CD14-positive monocyte (primary cell): ENCODE measurements around the gene SNX9. TPM values are rescaled to one million over a fixed set of nuclear protein-coding genes. Genes with fewer than 3 reads are reported as not detected.

Experiments used
- DNase-seq, 3 donors: peaks; one replicate each; pipeline ENCODE4 v3.0.0-alpha.2; 2011 to 2022
- H2AFZ ChIP-seq: 2 replicates; pipeline ENCODE4 v1.6.0; 2012; ENCODE audit warnings: mild to moderate bottlenecking, low read depth, low read length, inconsistent platforms; ENCODE audit not compliant: insufficient read depth, poor library complexity, severe bottlenecking
- H3K27ac ChIP-seq, 2 donors: 1 replicate in 1 of 2; 2 replicates in 1 of 2; pipeline ENCODE4 v1.5.1; 2012 to 2013; ENCODE audit warnings: low read length in 2 of 2, control low read depth in 1 of 2, inconsistent platforms in 1 of 2, low read depth in 1 of 2, mild to moderate bottlenecking in 1 of 2
- H3K27me3 ChIP-seq, 2 donors: one replicate each; pipeline versions ENCODE4 v1.6.0 to v1.6.1; 2011 to 2013; ENCODE audit warnings: low read length in 2 of 2; ENCODE audit not compliant: control insufficient read depth in 2 of 2, insufficient read depth in 2 of 2
- H3K36me3 ChIP-seq, 2 donors: replicated peaks in 1 of 2; 1 replicate in 1 of 2; 2 replicates in 1 of 2; pipeline versions ENCODE4 v1.5.1 to v1.6.1; 2012 to 2013; ENCODE audit warnings: low read length in 2 of 2, control low read depth in 1 of 2, inconsistent platforms in 1 of 2, mild to moderate bottlenecking in 1 of 2; ENCODE audit not compliant: insufficient read depth in 2 of 2, control insufficient read depth in 1 of 2
- H3K4me1 ChIP-seq, 2 donors: 1 replicate in 1 of 2; 2 replicates in 1 of 2; pipeline versions ENCODE4 v1.5.1 to v1.6.1; 2012 to 2013; ENCODE audit warnings: low read length in 2 of 2, control low read depth in 1 of 2, inconsistent platforms in 1 of 2, mild to moderate bottlenecking in 1 of 2, moderate library complexity in 1 of 2; ENCODE audit not compliant: insufficient read depth in 2 of 2, control insufficient read depth in 1 of 2
- H3K4me2 ChIP-seq: replicated peaks from 2 replicates; pipeline ENCODE3; 2012; ENCODE audit warnings: low read length, moderate library complexity, mild to moderate bottlenecking; ENCODE audit not compliant: poor library complexity, severe bottlenecking; ENCODE audit errors: extremely low read depth
- H3K4me3 ChIP-seq, 3 experiments: fragments of 200-600 bp in 1 of 3; sonication (generic) in 1 of 3; replicated peaks in 1 of 3; 1 replicate in 2 of 3; 2 replicates in 1 of 3; pipeline ENCODE4 v1.5.1; 2011 to 2013; ENCODE audit warnings: low read length in 3 of 3, mild to moderate bottlenecking in 3 of 3, control low read depth in 2 of 3, low read depth in 2 of 3, inconsistent platforms in 1 of 3, moderate library complexity in 1 of 3
- H3K79me2 ChIP-seq: 2 replicates; pipeline ENCODE4 v1.6.0; 2012; ENCODE audit warnings: mild to moderate bottlenecking, control low read depth, inconsistent platforms, low read length, moderate library complexity; ENCODE audit not compliant: insufficient read depth
- H3K9ac ChIP-seq: 2 replicates; pipeline ENCODE4 v1.6.0; 2017; ENCODE audit warnings: low read length, mild to moderate bottlenecking; ENCODE audit not compliant: insufficient read depth, poor library complexity, severe bottlenecking
- H3K9me3 ChIP-seq, 2 donors: replicated peaks in 1 of 2; 1 replicate in 1 of 2; 2 replicates in 1 of 2; pipeline versions ENCODE4 v1.5.1 to v1.6.1; 2012 to 2013; ENCODE audit warnings: low read length in 2 of 2, control low read depth in 1 of 2; ENCODE audit not compliant: control insufficient read depth in 1 of 2, insufficient read depth in 1 of 2
- H4K20me1 ChIP-seq: 2 replicates; pipeline ENCODE4 v1.6.0; 2012; ENCODE audit warnings: mild to moderate bottlenecking, low read length, control low read depth, moderate library complexity; ENCODE audit not compliant: insufficient read depth
- H3K27ac Mint-ChIP-seq, 7 donors: one replicate each; pipeline ENCODE4 v1.8.0; 2020; ENCODE audit warnings: mild to moderate bottlenecking in 7 of 7, mixed read lengths in 7 of 7, moderate library complexity in 6 of 7, inconsistent platforms in 2 of 7
- H3K27me3 Mint-ChIP-seq, 3 donors: one replicate each; pipeline ENCODE4 v1.8.0; 2021 to 2022; ENCODE audit warnings: low read depth in 3 of 3, mild to moderate bottlenecking in 3 of 3, mixed read lengths in 3 of 3, moderate library complexity in 3 of 3, inconsistent platforms in 1 of 3
- H3K36me3 Mint-ChIP-seq, 2 donors: one replicate each; pipeline ENCODE4 v1.8.0; 2020; ENCODE audit warnings: mixed read lengths in 2 of 2, inconsistent platforms in 1 of 2, mild to moderate bottlenecking in 1 of 2
- H3K4me1 Mint-ChIP-seq: one replicate; pipeline ENCODE4 v1.8.0; 2020; ENCODE audit warnings: mild to moderate bottlenecking, mixed read lengths
- H3K4me3 Mint-ChIP-seq, 2 donors: one replicate each; pipeline ENCODE4 v1.8.0; 2020; ENCODE audit warnings: mild to moderate bottlenecking in 2 of 2, mixed read lengths in 2 of 2, moderate library complexity in 1 of 2
- H3K9me3 Mint-ChIP-seq, 7 donors: one replicate each; pipeline ENCODE4 v1.8.0; 2020 to 2022; ENCODE audit warnings: mixed read lengths in 7 of 7, mild to moderate bottlenecking in 6 of 7, moderate library complexity in 6 of 7, inconsistent platforms in 2 of 7
- WGBS: methylation state at CpG from one replicate; pipeline ENCODE4 v1.1.5; 2013; ENCODE audit warnings: missing lambda C conversion rate; ENCODE audit not compliant: insufficient coverage; 5-methylcytosine and 5-hydroxymethylcytosine counted together
- intact Hi-C, 2 donors: fragments of 100-400 bp; cut with micrococcal nuclease; formaldehyde crosslinking; loops; one replicate each; pipeline versions ENCODE4 v1.15.0 to v1.15.1; 2023
- polyA plus RNA-seq, 3 donors: library from polyadenylated mRNA; depleted of rRNA in 1 of 3; unstranded in 2 of 3; stranded (reverse) in 1 of 3; fragments of 300-500 nt in 2 of 3; fragments of >200 nt in 1 of 3; fragmentation: Illumina TruSeq in 2 of 3; gene quantifications; 1 replicate in 2 of 3; 2 replicates in 1 of 3; pipeline ENCODE4 v1.2.3, GENCODE V29; 2012 to 2021
- TF ChIP-seq, protein P1 (sequence below): fragments of 200-600 bp; IDR thresholded peaks from one replicate; pipeline ENCODE4 v1.8.0; 2022; ENCODE audit warnings: antibody characterized with exemption, mild to moderate bottlenecking

The SNX9 gene
- polyA plus RNA-seq, 3 donors: 5.5 to 8.1 (median 7.2) TPM

DNA sequence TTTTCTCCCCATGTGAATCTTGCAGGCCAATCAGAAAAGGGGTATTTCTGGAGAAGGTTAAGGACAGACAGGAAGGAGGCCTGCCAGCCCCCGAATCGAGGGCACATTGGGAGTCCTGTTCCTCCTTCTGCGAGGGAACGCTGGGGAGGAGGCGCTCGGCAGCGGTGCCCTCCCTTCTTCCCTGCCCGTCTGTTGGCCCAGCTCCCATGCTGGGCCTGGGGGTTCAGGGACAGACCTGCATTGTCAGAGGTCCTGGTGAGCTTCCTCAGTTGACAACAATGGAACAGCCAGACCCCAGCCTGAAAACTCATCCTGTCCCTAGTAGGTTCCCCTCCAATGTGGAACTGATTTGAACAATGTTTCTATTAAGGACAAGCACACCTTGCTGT lies 143.5 kb downstream of the SNX9 start:
- WGBS: 4% methylated on average over 7 of the region's 8 CpGs
- H3K27ac ChIP-seq: no peak overlapping the region
- Mint-ChIP-seq H3K9me3 (peaks cover 0 to 10% (median 2%) of the 10 kb centered on the region in 7 donors), H3K27me3 (peaks cover 1 to 12% (median 2%) of the 10 kb centered on the region in 3 donors), H3K4me3 (no peak overlapping the region), H3K27ac (no peak overlapping the region), H3K4me1 (peaks cover 24% of the 10 kb centered on the region), H3K36me3 (no peaks in the 10 kb centered on the region)
- TF ChIP-seq, protein P1, sequence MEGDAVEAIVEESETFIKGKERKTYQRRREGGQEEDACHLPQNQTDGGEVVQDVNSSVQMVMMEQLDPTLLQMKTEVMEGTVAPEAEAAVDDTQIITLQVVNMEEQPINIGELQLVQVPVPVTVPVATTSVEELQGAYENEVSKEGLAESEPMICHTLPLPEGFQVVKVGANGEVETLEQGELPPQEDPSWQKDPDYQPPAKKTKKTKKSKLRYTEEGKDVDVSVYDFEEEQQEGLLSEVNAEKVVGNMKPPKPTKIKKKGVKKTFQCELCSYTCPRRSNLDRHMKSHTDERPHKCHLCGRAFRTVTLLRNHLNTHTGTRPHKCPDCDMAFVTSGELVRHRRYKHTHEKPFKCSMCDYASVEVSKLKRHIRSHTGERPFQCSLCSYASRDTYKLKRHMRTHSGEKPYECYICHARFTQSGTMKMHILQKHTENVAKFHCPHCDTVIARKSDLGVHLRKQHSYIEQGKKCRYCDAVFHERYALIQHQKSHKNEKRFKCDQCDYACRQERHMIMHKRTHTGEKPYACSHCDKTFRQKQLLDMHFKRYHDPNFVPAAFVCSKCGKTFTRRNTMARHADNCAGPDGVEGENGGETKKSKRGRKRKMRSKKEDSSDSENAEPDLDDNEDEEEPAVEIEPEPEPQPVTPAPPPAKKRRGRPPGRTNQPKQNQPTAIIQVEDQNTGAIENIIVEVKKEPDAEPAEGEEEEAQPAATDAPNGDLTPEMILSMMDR: no peak
- H3K4me2 ChIP-seq: no peak overlapping the region
- H4K20me1 ChIP-seq: no peaks in the 10 kb centered on the region
- peaks cover 0 to 7% of the 10 kb centered on the region in 2 donors for H3K4me1 ChIP-seq
- H3K36me3 ChIP-seq: no peaks in the 10 kb centered on the region
- H3K4me3 ChIP-seq: no peak overlapping the region
- H3K9ac ChIP-seq: no peak overlapping the region
- intact Hi-C loops: no loop called here
- H2AFZ ChIP-seq: peak overlapping the region; percentile 45
- no peaks in the 10 kb centered on the region for H3K9me3 ChIP-seq
- no peak for DNase-seq
- H3K27me3 ChIP-seq: no peaks in the 10 kb centered on the region
- no peaks in the 10 kb centered on the region for H3K79me2 ChIP-seq

DNA sequence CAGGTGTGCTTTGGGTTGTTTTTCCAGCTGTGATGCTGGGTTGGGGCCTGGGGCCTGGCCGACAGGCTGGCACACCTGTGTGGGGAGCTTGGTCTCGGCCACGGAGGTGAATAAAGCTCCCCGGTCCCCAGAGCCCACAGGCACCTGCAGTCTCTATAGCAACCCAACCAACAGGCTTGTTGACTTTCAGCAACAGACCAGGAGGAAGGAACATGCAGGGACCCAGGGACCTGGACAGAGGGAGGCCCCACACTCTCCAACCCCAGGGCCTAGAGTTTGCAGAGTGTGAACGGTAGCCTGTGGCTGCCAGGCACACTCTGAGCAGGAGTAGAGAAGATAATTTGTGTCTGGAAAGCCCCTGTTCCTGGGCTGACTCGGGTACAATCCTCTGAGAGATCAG lies 144.0 kb downstream of the SNX9 start:
- intact Hi-C loops: no loop called here
- peak overlapping the region; percentile 45 for H2AFZ ChIP-seq
- no peaks in the 10 kb centered on the region for H3K27me3 ChIP-seq
- no peaks in the 10 kb centered on the region for H3K36me3 ChIP-seq
- DNase-seq: no peak
- no peaks in the 10 kb centered on the region for H4K20me1 ChIP-seq
- no peak overlapping the region for H3K9ac ChIP-seq
- H3K9me3 ChIP-seq: no peaks in the 10 kb centered on the region
- H3K79me2 ChIP-seq: no peaks in the 10 kb centered on the region
- Mint-ChIP-seq H3K36me3 (no peaks in the 10 kb centered on the region), H3K4me3 (no peak overlapping the region), H3K9me3 (peaks cover 0 to 10% (median 2%) of the 10 kb centered on the region in 7 donors), H3K4me1 (peaks cover 24% of the 10 kb centered on the region), H3K27me3 (peaks cover 2 to 13% (median 3%) of the 10 kb centered on the region in 3 donors), H3K27ac (no peak overlapping the region)
- H3K4me2 ChIP-seq: no peak overlapping the region
- 55% methylated on average over 3 of the region's 6 CpGs for WGBS
- TF ChIP-seq, protein P1: no peak
- no peak overlapping the region for H3K27ac ChIP-seq
- peaks cover 0 to 7% of the 10 kb centered on the region in 2 donors for H3K4me1 ChIP-seq
- no peak overlapping the region for H3K4me3 ChIP-seq
